GM04504 (cell line): ENCODE measurements around the gene SUGP1.

Source experiments
- DNase-seq: peaks from one replicate; pipeline ENCODE4 v3.0.0-alpha.2; 2012; ENCODE audit warnings: low read depth

SUGP1 gene

GRCh38 chr19:19227217-19227616 lies 93.1 kb downstream of the SUGP1 start:
- no peak for DNase-seq

GRCh38 chr19:19226663-19227062 lies 93.6 kb downstream of the SUGP1 start:
- no peak for DNase-seq

GRCh38 chr19:19226204-19226603 lies 94.1 kb downstream of the SUGP1 start:
- DNase-seq = no peak
